NCI-H446 (cell line): Measurements from ENCODE around the gene DCD.
"Not testable (repeated sequence)": the region's sequence is repeated elsewhere in the genome, so short reads cannot be mapped to it uniquely, and the experiment has no call there.

ENCODE experiments used
- DNase-seq, 2 experiments: peaks; one replicate each; lab custom pipeline; 2025; lab: John Stamatoyannopoulos, UW

Gene DCD

DNA sequence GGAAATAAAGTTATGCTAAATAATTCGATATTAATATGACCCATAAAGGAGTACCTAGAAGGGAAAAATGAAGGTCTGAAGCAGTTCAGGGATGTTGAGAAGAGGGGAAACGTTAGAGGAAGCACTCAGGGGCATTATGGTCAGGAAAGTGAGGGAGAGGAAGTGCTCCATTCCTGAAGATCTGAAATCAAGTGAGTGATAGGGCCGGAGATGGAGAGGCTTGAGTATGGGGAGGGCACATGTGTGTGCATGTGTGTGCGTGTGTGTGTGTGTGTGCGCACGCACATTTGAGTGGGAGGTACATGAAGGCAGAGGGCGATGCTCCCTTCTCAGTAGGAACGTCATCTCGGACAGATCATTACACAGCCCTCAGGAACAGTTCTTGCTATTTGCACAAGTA is 4.9 kb upstream of the DCD start:
- DNase-seq: no peak

DNA sequence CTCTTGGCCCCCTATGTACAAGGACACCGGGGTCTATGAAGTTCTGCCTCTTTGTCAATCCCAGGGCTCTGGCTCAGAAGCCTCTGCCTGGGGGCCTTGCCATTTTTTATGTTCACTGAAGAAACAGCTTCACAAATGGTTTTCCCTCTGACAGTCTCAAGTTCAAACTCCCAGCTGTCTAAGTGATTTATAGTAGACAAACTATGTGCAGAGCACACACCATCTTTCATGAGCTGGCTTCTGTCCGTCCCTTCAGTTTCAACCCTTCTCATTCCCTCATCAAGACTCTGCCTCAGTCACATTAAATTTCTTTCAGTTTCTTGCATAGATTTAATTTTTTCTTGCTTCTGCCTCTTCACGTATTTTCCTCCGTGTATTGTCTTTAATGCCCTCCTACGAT is 2.7 kb upstream of the DCD start:
- DNase-seq: no peak

DNA sequence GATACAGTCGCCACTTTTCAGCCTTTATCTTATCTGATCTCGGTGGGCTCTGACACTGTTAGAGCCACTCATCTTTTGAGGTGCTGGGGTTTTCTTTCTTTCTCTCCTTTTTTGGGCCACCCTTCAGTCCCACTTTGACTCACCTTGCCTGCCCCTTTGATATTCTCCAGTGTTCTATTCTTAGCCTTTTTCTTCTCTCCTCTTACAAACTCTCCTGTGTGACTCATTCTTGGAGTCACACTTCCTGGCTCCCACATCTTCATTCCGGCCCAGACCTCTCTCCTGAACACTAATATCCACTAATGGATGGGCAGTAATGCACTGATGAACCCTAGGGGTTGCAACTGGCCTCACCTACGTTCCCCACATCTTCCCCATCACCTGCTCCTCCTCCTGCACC is 2.2 kb upstream of the DCD start:
- no peak for DNase-seq

DNA sequence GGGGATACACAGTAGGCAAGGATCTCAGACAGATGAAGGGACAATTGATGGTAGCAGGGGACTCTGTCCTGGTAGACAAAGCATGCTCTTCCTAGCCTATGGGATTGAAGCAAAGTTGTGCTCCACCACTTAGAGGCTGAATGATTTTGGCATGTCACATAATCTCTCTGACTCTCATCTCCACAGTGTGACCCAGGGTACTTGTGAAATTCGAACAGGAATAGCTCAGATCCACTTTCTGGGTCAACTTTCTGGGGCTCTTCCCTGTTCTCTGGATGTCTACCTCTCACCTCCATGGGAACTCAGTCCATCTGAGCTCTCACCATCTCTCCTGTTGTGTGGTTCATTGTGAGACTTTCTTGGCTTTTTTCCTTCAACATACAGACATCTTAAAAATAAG is 1.7 kb upstream of the DCD start:
- no peak for DNase-seq

DNA sequence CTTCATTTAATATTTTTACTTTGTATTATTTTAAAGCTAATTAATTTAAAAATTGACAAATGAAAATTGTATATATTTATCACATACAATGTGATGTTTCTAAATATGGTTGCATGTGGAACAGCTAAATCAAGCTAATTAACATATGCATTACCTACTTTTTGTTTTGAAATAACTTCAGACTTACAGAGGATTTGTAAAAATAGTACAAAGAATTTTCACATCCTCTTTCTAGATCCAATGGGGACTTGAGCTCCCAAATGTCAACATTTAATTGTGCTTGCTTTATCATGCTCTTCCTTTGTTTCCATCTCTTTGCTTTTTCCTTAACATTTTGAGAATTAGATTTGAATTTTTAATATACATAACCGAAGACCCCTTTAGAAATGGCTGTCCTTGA is 6.6 kb downstream of the DCD start:
- no peak for DNase-seq

DNA sequence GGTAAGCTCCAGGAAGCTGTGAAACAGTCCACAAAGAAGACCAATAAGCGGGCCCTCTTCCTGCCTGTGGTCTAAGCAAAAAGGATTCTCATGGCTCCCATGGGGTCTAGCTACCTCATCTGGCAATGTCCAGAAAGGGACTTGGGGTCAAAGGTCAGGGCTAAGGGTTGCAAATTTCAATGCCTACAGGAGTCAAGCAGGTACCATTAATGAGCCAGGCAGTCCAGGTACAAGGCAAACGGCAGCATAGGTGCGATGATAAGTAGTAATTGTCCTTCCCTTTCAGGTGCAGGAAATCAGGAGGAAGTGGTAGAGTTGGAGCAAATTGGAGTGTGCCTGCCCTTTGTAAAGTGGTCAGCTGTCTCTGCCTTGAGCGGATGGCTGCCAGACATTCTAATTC is 7.1 kb downstream of the DCD start:
- no peak for DNase-seq

DNA sequence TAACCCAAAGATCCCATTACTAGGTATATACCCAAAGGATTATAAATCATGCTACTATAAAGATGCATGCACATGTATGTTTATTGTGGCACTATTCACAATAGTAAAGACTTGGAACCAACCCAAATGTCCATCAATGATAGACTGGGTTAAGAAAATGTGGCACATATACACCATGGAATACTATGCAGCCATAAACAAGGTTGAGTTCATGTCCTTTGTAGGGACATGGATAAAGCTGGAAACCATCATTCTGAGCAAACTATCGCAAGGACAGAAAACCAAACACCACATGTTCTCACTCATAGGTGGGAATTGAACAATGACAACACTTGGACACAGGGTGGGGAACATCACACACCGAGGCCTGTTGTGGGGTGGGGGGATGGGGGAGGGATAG is 9.1 kb downstream of the DCD start:
- DNase-seq: not testable (repeated sequence)

DNA sequence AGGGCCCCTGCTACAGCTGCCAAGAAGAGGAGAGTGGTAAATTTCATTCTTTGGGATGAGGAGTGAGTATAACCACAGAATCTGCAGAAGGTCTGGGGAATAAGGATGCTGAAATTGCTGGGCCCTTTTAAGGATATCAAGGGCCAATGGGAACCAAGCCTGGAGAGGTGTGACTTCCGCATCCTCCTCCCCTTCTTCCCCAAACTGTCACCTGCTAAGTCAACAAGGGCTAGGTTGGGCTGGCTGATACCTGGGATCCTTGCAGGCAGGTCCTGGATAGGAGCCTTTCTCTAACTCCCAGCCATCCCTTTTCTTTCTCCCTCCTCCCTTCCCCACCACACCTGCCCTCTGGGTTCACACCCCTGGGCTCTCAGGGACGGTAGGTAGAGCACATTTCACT is 13.4 kb downstream of the DCD start, which contains the start of gene LACRT:
Gene LACRT, minus strand, starts transcription at position 101 of the 400 bp plus-strand sequence. Its CDS starts 54 bp downstream, at position 47.
- DNase-seq: no peak

DNA sequence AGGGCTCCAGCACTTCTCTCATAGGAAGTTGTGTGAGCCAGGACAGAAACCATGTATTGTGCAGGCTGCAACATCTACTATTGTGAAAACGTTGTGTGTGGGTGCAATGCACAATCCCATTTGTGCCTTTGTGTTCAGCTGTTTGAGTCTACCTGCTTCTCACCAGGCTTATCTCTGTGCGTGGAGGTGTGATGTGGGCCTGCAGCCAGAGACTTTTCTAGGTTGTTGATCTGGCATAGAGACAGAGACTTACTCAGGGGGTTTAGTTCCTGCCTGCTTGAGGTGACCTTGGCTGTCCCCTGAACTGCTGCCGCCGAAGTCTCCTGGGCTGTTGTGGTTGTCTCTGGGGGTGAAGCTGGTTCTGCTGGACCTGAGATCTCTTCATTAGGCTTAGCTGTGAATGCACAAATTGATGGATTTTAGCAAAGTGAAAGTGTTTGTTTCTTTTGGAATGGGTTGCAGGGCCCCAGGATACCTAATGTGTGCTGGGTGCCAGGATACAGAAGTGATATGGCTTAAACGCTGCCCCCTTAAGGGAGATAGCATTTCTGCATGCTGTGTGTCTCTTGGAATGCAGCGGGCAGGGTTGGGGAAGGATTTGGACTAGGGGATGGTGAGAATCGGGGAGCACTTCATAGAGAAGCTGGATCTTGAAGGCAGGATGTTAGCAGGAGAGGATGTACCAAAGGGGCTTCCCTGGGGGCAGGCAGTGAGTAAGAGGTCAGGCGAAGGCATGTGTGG is 16.0 kb downstream of the DCD start:
- DNase-seq: no peak

DNA sequence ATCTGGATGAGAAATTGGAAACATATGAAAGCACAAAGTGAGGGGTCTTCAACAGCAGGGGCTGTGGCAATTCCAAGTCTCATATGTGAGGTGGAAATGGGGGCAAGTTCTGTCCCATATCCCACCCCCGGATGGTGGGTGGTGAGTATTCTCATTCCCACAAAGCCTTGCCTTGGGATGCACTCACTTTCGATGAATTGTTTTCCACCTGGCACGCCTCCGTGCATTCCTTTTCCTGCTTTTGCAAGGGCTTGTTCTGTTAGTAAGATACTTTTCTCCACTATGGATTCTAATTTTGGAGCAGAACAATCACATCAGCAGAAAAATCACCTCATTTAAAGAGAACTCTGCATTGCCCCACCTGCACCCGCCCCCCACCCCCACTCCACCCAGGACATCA is 16.6 kb downstream of the DCD start:
- DNase-seq: no peak

DNA sequence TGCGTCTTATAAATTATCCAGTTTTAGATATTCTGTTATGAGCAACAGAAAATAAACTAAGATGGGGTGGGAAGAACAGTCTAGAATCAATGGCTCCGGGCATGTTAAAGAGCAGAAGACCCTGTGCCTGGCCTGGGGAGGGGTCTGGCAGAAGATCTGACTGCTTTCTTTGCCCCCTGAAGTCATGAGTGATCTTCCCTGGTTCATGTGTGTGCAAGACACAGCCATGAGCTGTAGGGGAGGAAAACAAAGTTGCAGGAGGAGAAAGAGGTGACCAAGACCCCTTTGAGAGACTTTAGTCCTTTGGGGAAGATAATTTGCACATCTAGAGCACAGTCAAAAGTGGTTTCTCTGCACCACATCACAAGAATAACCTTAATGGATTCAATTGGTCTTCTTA is 18.2 kb downstream of the DCD start:
- no peak for DNase-seq

DNA sequence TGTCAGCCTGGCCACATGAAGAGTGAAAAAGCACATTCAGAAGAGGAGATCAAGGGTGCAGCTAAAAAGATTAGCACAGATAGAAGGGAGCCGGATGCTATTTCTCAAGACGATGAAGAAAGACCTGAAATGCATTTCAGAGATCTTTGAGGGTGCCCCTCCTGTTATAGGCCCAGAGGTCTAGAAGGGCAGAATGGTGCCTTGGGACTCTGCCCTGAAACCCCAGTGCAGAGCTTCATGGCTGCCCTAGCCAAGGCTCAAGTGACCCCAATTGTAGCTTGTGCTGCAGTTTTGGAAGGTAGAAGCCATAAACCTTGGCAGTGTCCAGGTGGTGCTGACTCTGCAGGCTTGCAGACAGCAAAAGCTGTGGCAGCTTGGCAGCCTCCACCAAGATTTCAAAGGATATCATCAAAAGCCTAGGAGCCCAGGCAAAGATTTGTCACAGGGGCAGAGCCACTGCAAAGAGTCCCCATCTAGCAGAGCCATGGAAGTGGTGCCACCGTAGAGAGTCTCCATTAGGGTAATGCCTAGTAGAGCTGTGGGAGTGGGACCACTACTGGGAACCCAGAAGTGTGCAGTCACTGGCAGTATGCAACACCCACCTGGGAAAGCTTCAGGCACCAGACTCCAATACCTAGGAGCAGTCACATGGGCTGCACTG is 19.8 kb downstream of the DCD start:
- no peak for DNase-seq

DNA sequence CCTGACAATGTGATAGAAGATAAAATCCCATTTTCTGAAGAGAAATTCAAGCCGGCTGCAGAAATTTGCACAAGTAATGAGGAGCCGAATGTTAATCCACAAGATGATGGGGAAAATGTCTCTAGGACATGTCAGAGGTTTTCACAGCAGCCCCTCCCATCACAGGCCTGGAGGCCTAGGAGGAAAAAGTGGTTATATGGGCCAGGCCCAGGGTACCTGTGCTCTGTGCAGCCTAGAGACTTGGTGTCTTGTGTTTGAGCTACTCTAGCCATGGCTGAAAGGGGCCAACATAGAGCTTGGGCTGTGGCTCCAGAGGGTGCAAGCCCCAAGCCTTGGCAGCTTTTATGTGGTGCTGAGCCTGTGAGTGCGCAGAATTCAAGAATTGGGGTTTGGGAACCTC is 20.9 kb downstream of the DCD start:
- DNase-seq: no peak

DNA sequence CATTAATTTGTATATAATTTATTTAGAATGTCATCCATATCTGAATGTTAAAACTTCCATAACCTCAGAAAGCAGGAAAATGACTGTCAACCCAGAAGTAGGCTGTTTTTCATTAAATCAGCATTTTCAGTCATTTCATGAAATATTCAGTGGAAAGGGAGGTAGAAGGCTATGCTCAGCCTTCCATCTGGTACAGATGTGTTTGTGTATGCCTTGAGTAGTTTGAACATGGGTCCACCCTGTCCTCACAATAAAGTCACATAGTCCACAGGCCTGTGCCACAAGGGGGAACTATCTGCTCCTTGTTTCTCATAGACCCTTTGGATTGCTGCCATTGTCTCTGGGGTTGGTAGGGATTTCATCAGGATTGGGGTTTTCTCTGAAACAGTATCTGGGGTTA is 22.6 kb downstream of the DCD start:
- DNase-seq: no peak

DNA sequence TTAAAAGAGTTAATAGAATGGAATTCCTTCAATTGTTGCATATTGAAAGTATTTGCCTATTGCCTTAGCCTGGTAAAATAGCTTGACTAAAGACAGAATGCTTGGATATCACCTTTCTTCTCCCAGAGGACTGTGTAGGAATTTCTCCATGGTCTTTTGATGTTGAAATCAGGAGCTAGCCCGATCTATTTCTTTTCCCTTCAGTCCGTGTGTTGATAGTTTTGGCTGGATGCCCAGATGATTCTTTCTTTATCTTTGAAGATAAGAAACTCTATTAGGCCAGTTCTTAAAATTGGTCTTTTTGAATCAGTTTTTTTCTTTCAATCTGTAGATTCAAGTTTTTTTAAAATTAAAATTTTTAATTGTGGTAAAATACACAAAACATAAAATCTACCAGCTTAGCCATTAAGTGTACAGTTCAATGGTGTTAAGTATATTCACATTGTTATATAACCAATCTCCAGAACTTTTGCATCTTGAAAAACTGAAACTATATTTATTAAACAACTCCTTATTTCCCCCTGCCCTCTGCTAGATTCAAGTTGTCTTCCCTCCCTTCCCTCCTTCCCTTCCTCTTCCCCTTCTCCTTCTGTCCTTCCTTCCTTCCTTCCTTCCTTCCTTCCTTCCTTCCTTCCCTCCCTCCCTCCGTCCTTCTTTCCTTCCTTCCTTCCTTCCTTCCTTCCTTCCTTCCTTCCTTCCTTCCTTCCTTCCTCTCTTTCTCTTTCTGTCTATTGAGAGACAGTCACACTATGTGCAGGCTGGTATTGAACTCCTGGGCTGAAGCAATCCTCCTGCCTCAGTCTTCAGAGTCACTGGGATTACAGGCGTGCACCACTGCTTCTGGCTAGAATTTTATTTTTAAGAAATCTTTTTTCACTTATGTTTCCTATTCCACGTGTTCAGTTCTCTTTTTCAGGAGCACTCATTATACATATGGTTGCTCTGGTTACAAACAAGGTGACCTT is 23.6 kb downstream of the DCD start:
- DNase-seq: no peak

DNA sequence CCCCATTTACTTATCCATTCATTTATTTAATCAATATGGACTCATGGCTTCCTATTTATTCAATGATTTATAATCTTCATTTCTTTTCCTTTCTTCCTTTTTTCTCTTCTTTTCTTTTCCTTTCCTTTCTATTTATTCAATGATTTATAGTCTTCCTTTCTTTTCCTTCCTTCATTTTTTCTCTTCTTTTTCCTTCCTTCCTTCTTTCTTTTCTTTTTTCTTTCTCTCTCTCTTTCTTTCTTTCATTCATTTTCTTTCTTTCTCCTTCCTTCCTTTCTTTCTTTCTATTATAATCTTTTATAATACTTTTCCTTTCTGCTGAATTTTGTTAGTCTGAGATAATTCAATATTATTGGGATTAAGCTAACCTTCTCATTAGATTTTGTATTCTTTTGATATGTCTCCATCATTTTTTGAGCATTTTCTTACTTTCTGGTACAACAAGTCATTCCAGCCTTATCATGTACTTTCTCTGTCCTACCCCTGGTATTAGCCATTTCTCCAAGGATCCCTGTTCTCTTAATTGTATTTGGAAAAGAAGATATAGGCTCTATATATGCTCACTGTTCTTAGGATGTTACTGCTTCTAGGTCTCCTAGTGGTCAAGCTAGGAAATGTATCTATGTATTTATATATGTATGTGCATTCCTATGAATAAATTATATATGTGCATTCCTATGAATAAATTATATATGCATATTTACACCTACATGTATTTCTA is 25.5 kb downstream of the DCD start:
- no peak for DNase-seq

DNA sequence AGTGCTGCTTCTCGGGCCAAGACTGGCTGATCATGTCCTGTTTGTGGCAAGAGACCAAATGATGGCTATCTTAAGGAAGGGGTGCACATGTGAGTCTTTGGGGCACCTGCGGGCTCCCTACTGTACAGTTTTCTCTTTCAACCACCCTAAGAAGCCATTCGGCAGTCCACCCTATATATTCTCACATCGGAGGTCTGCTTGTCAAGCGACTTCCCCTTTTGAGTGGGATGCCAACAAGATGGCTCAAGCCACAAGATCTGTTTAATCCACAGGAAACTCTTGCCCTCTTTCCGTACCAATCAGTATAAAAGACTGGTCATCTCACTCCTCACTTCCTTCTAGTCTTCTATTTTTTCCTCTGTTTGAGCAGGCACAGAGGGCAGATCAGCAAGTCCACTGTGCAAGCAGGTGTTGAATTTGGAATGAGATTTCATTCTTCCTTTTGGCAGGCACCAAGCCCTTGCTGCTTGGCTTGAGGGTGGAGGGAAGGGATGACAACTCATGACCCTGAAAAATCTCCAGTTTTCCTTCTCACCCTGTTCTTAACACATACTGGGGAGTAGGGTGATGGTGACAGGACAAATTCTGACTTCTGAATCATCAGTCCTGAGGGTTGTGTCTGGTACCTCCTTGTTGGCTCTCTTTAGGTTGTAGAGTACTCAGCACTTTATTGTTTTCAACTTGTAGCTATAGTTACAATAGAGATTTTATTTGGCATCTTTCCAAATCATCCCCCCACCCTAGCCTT is 31.1 kb downstream of the DCD start:
- no peak for DNase-seq

DNA sequence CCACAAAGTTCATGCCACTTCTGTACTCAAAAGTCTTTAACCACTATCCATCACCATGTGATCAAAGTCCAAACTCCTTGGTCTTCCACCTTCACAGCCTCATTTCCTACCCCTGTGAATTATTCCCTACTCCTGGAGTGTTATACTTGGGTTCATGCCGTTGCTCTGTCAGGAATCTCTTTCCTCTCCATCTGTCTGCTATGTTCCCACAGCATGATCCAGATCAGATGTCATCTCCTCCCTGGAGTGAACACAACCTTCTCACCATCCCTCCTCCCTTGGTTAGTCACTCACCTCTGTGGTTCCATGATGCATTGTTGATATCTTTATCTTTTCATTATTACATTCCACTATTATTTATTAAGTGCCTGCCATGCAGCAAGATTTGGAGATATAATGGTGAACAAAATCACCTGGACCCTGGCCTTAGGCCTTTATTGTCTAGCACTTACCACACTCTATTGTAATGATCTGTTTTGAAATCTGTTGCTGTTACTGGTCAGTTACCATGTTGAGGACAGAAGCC is 35.9 kb downstream of the DCD start:
- no peak for DNase-seq

DNA sequence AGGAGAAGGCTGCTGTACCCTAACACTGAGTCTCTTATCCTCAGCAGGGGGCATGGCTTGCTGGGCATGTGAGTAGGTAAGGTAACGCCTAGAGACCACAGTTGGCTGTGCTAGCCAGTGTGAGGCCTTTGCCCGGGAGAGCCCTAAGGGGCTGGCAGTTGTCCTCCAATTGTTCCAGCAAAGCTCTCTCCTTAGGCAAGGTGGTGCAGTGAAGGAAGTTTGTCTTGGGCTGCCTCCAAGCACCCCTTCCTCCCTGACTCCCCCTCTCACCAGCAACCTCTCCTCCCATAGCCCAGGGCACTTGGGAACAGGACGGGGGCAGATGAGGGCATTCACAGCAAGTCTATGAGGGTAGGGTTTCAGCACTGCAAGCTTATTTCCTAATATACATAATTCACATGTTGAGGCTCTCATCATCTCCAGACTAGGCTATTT is 36.4 kb downstream of the DCD start:
- DNase-seq: no peak

DNA sequence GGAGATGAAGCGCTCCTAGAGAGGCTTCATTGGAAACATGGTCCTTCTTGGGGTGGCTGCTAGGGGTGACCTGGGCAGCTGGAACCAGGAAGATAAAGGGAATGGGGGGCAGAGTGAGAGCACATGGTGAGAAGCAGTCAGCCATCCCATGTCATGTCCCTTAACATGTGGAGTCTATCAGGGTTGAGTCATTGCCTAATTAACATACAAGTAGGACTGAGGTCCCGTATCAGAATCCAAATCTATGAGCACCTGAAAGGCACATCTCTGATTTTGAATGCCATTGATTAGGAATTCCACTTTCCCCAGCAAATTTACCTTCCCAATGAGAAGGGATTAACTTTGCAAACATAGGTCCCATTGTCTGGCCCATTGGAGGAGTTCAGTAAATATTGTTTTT is 39.4 kb downstream of the DCD start:
- no peak for DNase-seq

DNA sequence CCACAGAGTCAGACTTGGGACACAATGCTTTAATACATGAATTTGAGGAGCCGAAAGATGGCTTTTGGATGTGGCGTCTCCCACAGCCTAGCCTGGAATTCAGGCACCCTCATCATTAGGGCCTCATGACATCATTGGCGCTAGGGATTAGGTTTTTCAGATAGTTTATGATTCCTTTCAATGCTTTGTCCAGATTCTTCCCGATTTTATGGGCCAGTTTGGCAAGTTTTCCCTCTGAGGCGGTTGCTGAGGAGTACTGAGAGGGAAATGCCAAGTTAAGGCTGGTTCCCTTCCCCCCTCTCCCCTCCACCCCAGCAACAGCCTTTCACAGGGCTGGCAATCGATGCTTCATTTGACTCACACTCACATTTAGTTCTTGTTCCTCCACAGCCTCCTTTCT is 40.0 kb downstream of the DCD start:
- no peak for DNase-seq
